ENCODE measurements around the gene PRKCE. TPM values are rescaled to one million over a fixed set of nuclear protein-coding genes. Genes with fewer than 3 reads are reported as not detected.

Gene PRKCE
- polyA plus RNA-seq, 1 experiment = 16.7 TPM

DNA sequence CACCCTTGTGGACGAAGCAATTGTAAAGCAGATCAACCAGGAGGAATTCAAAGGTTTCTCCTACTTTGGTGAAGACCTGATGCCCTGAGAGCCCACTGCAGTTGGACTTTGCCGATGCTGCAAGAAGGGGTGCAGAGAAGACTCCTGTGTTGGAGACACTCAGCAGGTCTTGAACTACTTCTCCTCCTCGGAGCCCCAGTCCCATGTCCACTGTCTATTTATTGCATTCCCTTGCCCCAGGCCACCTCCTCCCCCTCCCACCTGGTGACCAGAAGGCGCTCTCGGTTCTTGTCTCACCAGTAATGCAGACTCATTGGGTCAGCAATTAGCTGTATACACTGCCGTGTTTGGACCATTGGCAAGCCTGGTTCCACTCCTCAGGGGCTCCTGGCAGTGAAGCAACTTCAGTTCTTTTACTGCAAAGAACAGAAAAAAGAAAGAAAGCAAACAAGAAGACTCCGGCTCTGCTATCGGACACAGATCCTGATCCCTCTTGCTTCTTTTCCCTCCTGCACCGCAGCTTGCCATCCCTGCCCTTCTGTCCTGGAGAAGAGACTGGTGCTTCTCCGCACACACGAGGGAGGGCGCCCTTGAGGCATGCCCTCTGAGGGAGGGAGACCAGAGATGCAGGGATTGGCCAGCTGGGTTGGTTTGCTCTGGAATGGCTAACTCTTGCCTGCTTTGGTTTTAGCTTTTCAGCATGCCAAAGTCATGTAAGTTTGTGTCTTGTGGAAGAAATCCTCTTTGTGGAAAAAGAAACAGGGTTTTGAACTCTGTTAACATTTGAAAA lies 533.5 kb downstream of the PRKCE start:
- H3K27ac ChIP-seq (ENCODE audit: low read depth, low read length) = no peak overlapping the region
- no peak for DNase-seq (ENCODE audit: low read depth, low spot score)
- 0 out of 2 replicates have a peak, but pooled peaks have one; percentile 6 for TF ChIP-seq CTCF (IDR thresholded peaks at IDR 0.05; ENCODE audit: low read depth, low read length)
- no peak overlapping the region for H3K4me3 ChIP-seq (ENCODE audit: low read depth, low read length)
- H3K9me3 ChIP-seq (ENCODE audit: control insufficient read depth, insufficient read depth, low read length) = no peaks in the 10 kb centered on the region
- no peaks in the 10 kb centered on the region for H3K27me3 ChIP-seq (ENCODE audit: control insufficient read depth, insufficient read depth, low read length)
- CTCF ChIA-PET = no interaction called here
- POLR2A ChIA-PET = no interaction called here

DNA sequence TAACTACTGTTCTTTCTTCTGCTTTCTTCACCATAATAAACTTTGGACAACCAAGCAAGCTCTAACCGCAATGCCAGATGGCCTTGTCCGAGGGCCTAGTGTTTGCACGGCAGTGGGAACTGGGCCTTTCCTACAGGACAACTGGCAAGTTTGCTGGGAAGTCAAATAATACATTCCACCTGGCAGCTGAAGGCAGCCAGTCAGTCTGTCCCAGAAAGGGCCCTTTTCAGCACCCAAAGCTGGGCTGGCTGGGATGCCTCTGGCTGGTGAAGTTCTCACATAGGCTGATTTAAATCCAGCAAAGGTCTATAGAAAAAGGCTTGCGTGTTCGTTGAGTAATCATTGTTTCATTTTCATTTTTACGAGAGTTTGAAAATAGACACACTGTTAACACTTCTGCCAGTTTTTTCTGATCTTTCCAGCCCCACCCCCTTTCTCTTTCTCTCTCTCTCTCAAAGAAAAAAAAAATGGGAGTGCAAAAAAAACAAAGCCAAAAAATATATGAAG lies 535.7 kb downstream of the PRKCE start:
- ChIA-PET CTCF (interaction anchor here (0.6 to 1.2 kb wide), 2 partner anchors 124 to 139 kb away, joined by 3 to 5 read pairs; no protein-coding TSS in a partner anchor), POLR2A (no interaction called here)
- Histone ChIP-seq H3K4me3 (ENCODE audit: low read depth, low read length) (peak overlapping the region; percentile 32), H3K27me3 (ENCODE audit: control insufficient read depth, insufficient read depth, low read length) (peaks cover 4% of the 10 kb centered on the region), H3K27ac (ENCODE audit: low read depth, low read length) (peak overlapping the region; percentile 84), H3K9me3 (ENCODE audit: control insufficient read depth, insufficient read depth, low read length) (no peaks in the 10 kb centered on the region)
- no peak for TF ChIP-seq CTCF (IDR thresholded peaks at IDR 0.05; ENCODE audit: low read depth, low read length)
- DNase-seq (ENCODE audit: low read depth, low spot score) = peak; percentile 63

GRCh38 chr2:46188041-46188716 lies 536.7 kb downstream of the PRKCE start:
- peaks cover 4% of the 10 kb centered on the region for H3K27me3 ChIP-seq (ENCODE audit: control insufficient read depth, insufficient read depth, low read length)
- H3K27ac ChIP-seq (ENCODE audit: low read depth, low read length) = no peak overlapping the region
- no peak for TF ChIP-seq CTCF (IDR thresholded peaks at IDR 0.05; ENCODE audit: low read depth, low read length)
- no peak overlapping the region for H3K4me3 ChIP-seq (ENCODE audit: low read depth, low read length)
- POLR2A ChIA-PET = no interaction called here
- H3K9me3 ChIP-seq (ENCODE audit: control insufficient read depth, insufficient read depth, low read length) = no peaks in the 10 kb centered on the region
- no peak for DNase-seq (ENCODE audit: low read depth, low spot score)
- CTCF ChIA-PET = interaction anchor here (0.6 to 0.9 kb wide), 2 partner anchors 125 to 140 kb away, joined by 3 read pairs; no protein-coding TSS in a partner anchor

DNA sequence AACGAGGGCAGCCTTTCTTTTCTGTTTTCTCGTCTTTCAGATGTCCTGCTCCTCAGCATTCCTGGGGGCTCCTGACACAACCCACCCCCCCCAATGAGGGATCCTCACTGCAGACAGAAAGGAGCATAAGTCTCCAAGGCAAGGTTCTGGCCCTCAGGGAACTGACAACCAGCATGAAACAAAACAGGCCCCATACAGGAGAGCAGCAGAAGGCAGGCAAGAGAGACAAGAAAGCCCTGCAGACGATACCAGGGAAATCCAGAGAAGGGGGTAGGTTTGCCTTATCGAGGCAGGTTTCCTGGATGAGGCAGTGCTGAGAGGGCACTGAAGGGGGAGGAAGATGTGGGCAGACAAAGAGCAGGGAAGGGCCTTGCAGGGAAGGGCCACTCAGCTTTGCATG lies 541.9 kb downstream of the PRKCE start:
- ChIA-PET POLR2A (no interaction called here), CTCF (interaction anchor here (1.0 kb wide), 1 partner anchor 131 kb away, joined by 3 read pairs; no protein-coding TSS in a partner anchor)
- no peak overlapping the region for H3K4me3 ChIP-seq (ENCODE audit: low read depth, low read length)
- no peak for DNase-seq (ENCODE audit: low read depth, low spot score)
- no peak for TF ChIP-seq CTCF (IDR thresholded peaks at IDR 0.05; ENCODE audit: low read depth, low read length)
- H3K27me3 ChIP-seq (ENCODE audit: control insufficient read depth, insufficient read depth, low read length) = peaks cover 4% of the 10 kb centered on the region
- no peak overlapping the region for H3K27ac ChIP-seq (ENCODE audit: low read depth, low read length)
- no peaks in the 10 kb centered on the region for H3K9me3 ChIP-seq (ENCODE audit: control insufficient read depth, insufficient read depth, low read length)

- DNase-seq (ENCODE audit: low read depth, low spot score) = no peak
- ChIA-PET CTCF (interaction anchor here (1.0 kb wide), 1 partner anchor 131 kb away, joined by 3 read pairs; no protein-coding TSS in a partner anchor), POLR2A (no interaction called here)
- Histone ChIP-seq H3K27ac (ENCODE audit: low read depth, low read length) (no peak overlapping the region), H3K9me3 (ENCODE audit: control insufficient read depth, insufficient read depth, low read length) (no peaks in the 10 kb centered on the region), H3K4me3 (ENCODE audit: low read depth, low read length) (no peak overlapping the region), H3K27me3 (ENCODE audit: control insufficient read depth, insufficient read depth, low read length) (peaks cover 4% of the 10 kb centered on the region)
- TF ChIP-seq CTCF (IDR thresholded peaks at IDR 0.05; ENCODE audit: low read depth, low read length) = no peak
Measured at GRCh38 chr2:46193855-46194254, 542.4 kb downstream of the PRKCE start.
